Measurements from ENCODE around the gene KCND2.

The KCND2 gene

GRCh38 chr7:120272701-120273475 is at the start of gene KCND2:
TSS of gene KCND2 (plus strand) at chr7:120273175.
- Histone ChIP-seq H3K79me2 (ENCODE audit: insufficient read depth, low read length) (no peaks in the 10 kb centered on the region), H2AFZ (ENCODE audit: low read depth, low read length) (no peak within 1 kb of the TSS), H3K27me3 (ENCODE audit: insufficient read depth, low read length, poor library complexity) (no peaks in the 10 kb centered on the region), H3K4me1 (ENCODE audit: insufficient read depth, low read length) (no peaks in the 10 kb centered on the region), H3K9me3 (ENCODE audit: insufficient read depth, low read length, severe bottlenecking) (no peaks in the 10 kb centered on the region), H3K4me2 (ENCODE audit: insufficient read depth, low read length) (no peak within 1 kb of the TSS), H3K4me3 (ENCODE audit: low read depth in 1 of 2, low read length in 2 of 2) (no peak within 1 kb of the TSS), H3K9ac (ENCODE audit: low read depth, low read length) (no peak within 1 kb of the TSS), H3K36me3 (ENCODE audit: insufficient read depth, low read length) (no peaks in the 10 kb centered on the region), H4K20me1 (ENCODE audit: insufficient read depth, low read length) (no peaks in the 10 kb centered on the region), H3K27ac (ENCODE audit: low read length) (no peak within 1 kb of the TSS)
- DNase-seq (no peak), ATAC-seq (ENCODE audit: insufficient read depth, low read depth) (no peak)
- TF ChIP-seq, protein P1, sequence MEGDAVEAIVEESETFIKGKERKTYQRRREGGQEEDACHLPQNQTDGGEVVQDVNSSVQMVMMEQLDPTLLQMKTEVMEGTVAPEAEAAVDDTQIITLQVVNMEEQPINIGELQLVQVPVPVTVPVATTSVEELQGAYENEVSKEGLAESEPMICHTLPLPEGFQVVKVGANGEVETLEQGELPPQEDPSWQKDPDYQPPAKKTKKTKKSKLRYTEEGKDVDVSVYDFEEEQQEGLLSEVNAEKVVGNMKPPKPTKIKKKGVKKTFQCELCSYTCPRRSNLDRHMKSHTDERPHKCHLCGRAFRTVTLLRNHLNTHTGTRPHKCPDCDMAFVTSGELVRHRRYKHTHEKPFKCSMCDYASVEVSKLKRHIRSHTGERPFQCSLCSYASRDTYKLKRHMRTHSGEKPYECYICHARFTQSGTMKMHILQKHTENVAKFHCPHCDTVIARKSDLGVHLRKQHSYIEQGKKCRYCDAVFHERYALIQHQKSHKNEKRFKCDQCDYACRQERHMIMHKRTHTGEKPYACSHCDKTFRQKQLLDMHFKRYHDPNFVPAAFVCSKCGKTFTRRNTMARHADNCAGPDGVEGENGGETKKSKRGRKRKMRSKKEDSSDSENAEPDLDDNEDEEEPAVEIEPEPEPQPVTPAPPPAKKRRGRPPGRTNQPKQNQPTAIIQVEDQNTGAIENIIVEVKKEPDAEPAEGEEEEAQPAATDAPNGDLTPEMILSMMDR (IDR thresholded peaks at IDR 0.05; ENCODE audit: borderline replicate concordance, extremely low read depth, low read length, poor library complexity, severe bottlenecking): no peak
- no peak for TF ChIP-seq EZH2 (IDR thresholded peaks at IDR 0.05; ENCODE audit: borderline replicate concordance, low read depth, low read length, severe bottlenecking)

DNA sequence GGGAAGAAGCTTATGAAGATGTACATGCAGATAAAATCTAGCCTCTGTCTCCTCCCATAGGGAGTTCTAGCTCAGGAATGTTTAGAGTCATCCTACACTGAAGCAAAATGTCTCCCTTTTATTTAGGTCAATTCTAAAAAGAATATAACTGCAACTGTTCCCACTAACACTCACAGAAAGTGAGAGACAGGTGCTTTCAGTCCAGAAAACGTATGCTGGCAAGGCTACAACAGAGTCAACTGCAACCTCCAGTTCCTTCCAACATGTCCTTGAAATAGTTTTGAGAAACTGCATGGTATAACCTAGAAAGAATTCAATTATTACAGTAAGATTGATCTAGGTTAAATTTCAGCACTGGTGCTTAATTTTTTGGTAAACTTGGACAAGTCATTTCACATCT is 46.8 kb upstream of the KCND2 start:
- no peak overlapping the region for H3K9ac ChIP-seq (ENCODE audit: low read depth, low read length)
- no peak overlapping the region for H3K27ac ChIP-seq (ENCODE audit: low read length)
- no peaks in the 10 kb centered on the region for H4K20me1 ChIP-seq (ENCODE audit: insufficient read depth, low read length)
- TF ChIP-seq EZH2 (IDR thresholded peaks at IDR 0.05; ENCODE audit: borderline replicate concordance, low read depth, low read length, severe bottlenecking): no peak
- TF ChIP-seq, protein P1 (IDR thresholded peaks at IDR 0.05; ENCODE audit: borderline replicate concordance, extremely low read depth, low read length, poor library complexity, severe bottlenecking): no peak
- DNase-seq (no peak), ATAC-seq (ENCODE audit: insufficient read depth, low read depth) (no peak)
- H3K79me2 ChIP-seq (ENCODE audit: insufficient read depth, low read length): no peaks in the 10 kb centered on the region
- no peak overlapping the region for H3K4me3 ChIP-seq (ENCODE audit: low read depth in 1 of 2, low read length in 2 of 2)
- H3K4me2 ChIP-seq (ENCODE audit: insufficient read depth, low read length): no peak overlapping the region
- no peaks in the 10 kb centered on the region for H3K36me3 ChIP-seq (ENCODE audit: insufficient read depth, low read length)
- H3K4me1 ChIP-seq (ENCODE audit: insufficient read depth, low read length): no peaks in the 10 kb centered on the region
- no peak overlapping the region for H2AFZ ChIP-seq (ENCODE audit: low read depth, low read length)
- no peaks in the 10 kb centered on the region for H3K9me3 ChIP-seq (ENCODE audit: insufficient read depth, low read length, severe bottlenecking)
- no peaks in the 10 kb centered on the region for H3K27me3 ChIP-seq (ENCODE audit: insufficient read depth, low read length, poor library complexity)

- Histone ChIP-seq H3K4me2 (ENCODE audit: insufficient read depth, low read length) (no peak overlapping the region), H3K9ac (ENCODE audit: low read depth, low read length) (no peak overlapping the region), H2AFZ (ENCODE audit: low read depth, low read length) (no peak overlapping the region), H3K36me3 (ENCODE audit: insufficient read depth, low read length) (no peaks in the 10 kb centered on the region), H3K4me3 (ENCODE audit: low read depth in 1 of 2, low read length in 2 of 2) (no peak overlapping the region), H4K20me1 (ENCODE audit: insufficient read depth, low read length) (no peaks in the 10 kb centered on the region), H3K27ac (ENCODE audit: low read length) (no peak overlapping the region), H3K27me3 (ENCODE audit: insufficient read depth, low read length, poor library complexity) (no peaks in the 10 kb centered on the region), H3K9me3 (ENCODE audit: insufficient read depth, low read length, severe bottlenecking) (no peaks in the 10 kb centered on the region), H3K4me1 (ENCODE audit: insufficient read depth, low read length) (no peaks in the 10 kb centered on the region), H3K79me2 (ENCODE audit: insufficient read depth, low read length) (no peaks in the 10 kb centered on the region)
- no peak for ATAC-seq (ENCODE audit: insufficient read depth, low read depth)
- DNase-seq: no peak
- TF ChIP-seq, protein P1 (IDR thresholded peaks at IDR 0.05; ENCODE audit: borderline replicate concordance, extremely low read depth, low read length, poor library complexity, severe bottlenecking): no peak
- TF ChIP-seq EZH2 (IDR thresholded peaks at IDR 0.05; ENCODE audit: borderline replicate concordance, low read depth, low read length, severe bottlenecking): no peak
These were observed 45.7 kb upstream of the KCND2 start for GRCh38 chr7:120227255-120227654.

Data from DND-41 (cell line).